GM10266 (cell line): ENCODE data around the gene LCLAT1.

ENCODE experiments used
- DNase-seq: peaks from one replicate; pipeline ENCODE4 v3.0.0; 2012; ENCODE audit errors: extremely low spot score
- CTCF ChIP-seq: IDR thresholded peaks from 2 replicates; pipeline ENCODE4 v1.5.1; 2012; ENCODE audit warnings: mild to moderate bottlenecking, low read depth; ENCODE audit not compliant: control insufficient read depth, insufficient read depth; ENCODE audit errors: missing control alignments

LCLAT1 gene

GRCh38 chr2:30590407-30590806 lies 143.4 kb downstream of the LCLAT1 start:
- no peak for TF ChIP-seq CTCF
- no peak for DNase-seq

GRCh38 chr2:30591186-30591585 lies 144.1 kb downstream of the LCLAT1 start:
- no peak for TF ChIP-seq CTCF
- no peak for DNase-seq

- TF ChIP-seq CTCF = no peak
- DNase-seq = no peak
Measured at GRCh38 chr2:30601375-30601774, 154.3 kb downstream of the LCLAT1 start.

- no peak for TF ChIP-seq CTCF
- DNase-seq = no peak
Measured at GRCh38 chr2:30605197-30605596, 158.2 kb downstream of the LCLAT1 start.

GRCh38 chr2:30608643-30609042 lies 161.6 kb downstream of the LCLAT1 start:
- no peak for DNase-seq
- no peak for TF ChIP-seq CTCF

GRCh38 chr2:30611583-30611982 lies 164.5 kb downstream of the LCLAT1 start:
- TF ChIP-seq CTCF = no peak
- no peak for DNase-seq

- no peak for TF ChIP-seq CTCF
- DNase-seq = no peak
Measured at GRCh38 chr2:30612371-30612770, 165.3 kb downstream of the LCLAT1 start.
